Kidney epithelial cell (primary cell): ENCODE results near the gene OGDH. TPM values are rescaled to one million over a fixed set of nuclear protein-coding genes. Genes with fewer than 3 reads are reported as not detected.

Experiments used
- DNase-seq: peaks from one replicate; pipeline ENCODE4 v3.0.0-alpha.2; 2010; ENCODE audit warnings: low read depth
- H3K27me3 ChIP-seq: 2 replicates; pipeline ENCODE4 v1.6.0; 2011; ENCODE audit warnings: low read length; ENCODE audit not compliant: control insufficient read depth, insufficient read depth
- H3K36me3 ChIP-seq: 2 replicates; pipeline ENCODE4 v1.5.1; 2011; ENCODE audit warnings: low read length; ENCODE audit not compliant: control insufficient read depth, insufficient read depth
- H3K4me3 ChIP-seq: 2 replicates; pipeline ENCODE4 v1.5.1; 2011; ENCODE audit warnings: low read depth, mild to moderate bottlenecking, control low read depth, low read length
- CTCF ChIP-seq: IDR thresholded peaks from 2 replicates; pipeline ENCODE4 v1.5.1; 2011; ENCODE audit warnings: mild to moderate bottlenecking, moderate library complexity, low read length, control low read depth, inconsistent platforms; ENCODE audit not compliant: insufficient read depth, poor library complexity, severe bottlenecking
- total RNA-seq: library from RNA; depleted of rRNA; stranded (reverse); fragments of >200 nt; gene quantifications from 2 replicates; pipeline ENCODE4 v1.2.3, GENCODE V29; 2015

OGDH gene
- total RNA-seq, 1 donor from 2014 or later, result 65.2 TPM

DNA sequence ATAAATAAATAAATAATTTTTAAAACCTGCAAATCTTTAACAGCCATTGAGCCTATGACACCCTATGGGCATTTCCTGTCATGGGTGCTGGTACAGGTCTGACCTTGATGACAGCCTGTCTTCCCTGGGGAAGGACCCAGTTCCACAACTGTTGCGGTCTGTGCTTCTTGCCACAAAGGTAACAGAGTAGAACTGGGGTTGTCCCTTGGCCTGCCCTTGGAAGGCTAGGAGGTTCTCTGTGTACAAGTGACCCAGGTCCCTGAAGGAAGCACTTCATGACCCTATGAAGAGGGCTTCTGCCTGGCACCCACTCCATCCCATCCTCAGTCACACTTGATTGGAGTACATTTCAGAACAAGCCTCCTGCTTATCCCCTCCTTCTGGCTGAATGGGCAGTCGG is 66.9 kb downstream of the OGDH start:
- no peaks in the 10 kb centered on the region for H3K27me3 ChIP-seq
- TF ChIP-seq CTCF, result no peak
- no peak for DNase-seq
- peaks cover 1% of the 10 kb centered on the region for H3K36me3 ChIP-seq
- no peak overlapping the region for H3K4me3 ChIP-seq

DNA sequence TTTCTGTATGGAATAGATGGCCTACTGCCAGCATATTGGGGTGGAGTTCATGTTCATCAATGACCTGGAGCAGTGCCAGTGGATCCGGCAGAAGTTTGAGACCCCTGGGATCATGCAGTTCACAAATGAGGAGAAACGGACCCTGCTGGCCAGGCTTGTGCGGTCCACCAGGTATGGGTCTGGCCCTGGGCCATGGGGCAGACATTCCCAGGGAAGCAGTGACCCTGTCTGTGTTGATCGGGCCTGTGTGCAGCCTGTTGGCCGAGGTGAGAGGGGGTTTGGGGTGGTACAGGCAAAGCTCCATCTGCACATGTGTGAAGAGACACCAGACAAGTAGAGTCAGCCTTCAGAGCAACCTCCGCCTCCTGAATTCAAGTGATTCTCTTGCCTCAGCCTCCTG is 67.3 kb downstream of the OGDH start:
- H3K36me3 ChIP-seq, result peaks cover 1% of the 10 kb centered on the region
- no peak for DNase-seq
- no peaks in the 10 kb centered on the region for H3K27me3 ChIP-seq
- no peak overlapping the region for H3K4me3 ChIP-seq
- TF ChIP-seq CTCF, result no peak

DNA sequence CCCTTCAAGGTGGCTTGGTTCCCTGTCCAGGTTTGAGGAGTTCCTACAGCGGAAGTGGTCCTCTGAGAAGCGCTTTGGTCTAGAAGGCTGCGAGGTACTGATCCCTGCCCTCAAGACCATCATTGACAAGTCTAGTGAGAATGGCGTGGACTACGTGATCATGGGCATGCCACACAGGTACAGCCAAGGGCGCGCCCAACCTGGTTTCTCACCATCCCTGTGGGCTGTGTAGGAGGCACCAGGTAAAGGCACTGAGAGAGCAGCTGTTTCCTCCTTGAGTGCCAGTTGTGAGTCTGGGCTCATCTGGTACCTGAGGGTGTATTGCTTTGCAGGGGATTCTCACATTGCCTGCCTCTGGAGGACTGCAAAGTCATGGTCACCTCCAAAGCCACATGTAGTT is 68.0 kb downstream of the OGDH start:
- Histone ChIP-seq H3K4me3 (no peak overlapping the region), H3K27me3 (no peaks in the 10 kb centered on the region), H3K36me3 (peaks cover 1% of the 10 kb centered on the region)
- TF ChIP-seq CTCF, result no peak
- no peak for DNase-seq

DNA sequence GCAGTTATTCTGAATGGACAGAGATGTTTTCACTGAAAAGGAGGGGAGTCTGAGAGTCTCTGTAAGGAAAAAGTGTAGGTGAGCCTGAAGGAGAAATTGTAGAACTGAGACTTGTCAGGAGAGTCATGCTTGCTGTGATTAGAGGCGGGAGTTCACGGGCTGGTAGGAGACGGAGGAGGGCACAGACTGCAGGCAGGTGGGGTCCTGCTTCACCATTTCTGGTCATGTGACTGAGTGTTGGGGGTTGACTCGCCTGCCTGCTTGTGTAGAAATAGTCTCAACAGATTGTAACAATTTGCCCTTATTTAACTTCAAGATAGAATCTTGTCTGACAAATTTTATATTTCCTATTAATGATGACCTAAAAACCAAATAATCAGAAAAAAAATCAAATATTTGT is 70.3 kb downstream of the OGDH start:
- H3K4me3 ChIP-seq, result no peak overlapping the region
- H3K36me3 ChIP-seq, result peaks cover 1% of the 10 kb centered on the region
- no peaks in the 10 kb centered on the region for H3K27me3 ChIP-seq
- DNase-seq, result no peak
- no peak for TF ChIP-seq CTCF

- DNase-seq, result no peak
- no peaks in the 10 kb centered on the region for H3K27me3 ChIP-seq
- peaks cover 1% of the 10 kb centered on the region for H3K36me3 ChIP-seq
- TF ChIP-seq CTCF, result no peak
- no peak overlapping the region for H3K4me3 ChIP-seq
These were observed 71.7 kb downstream of the OGDH start for GRCh38 chr7:44678101-44678470.

GRCh38 chr7:44678471-44679179 is 72.2 kb downstream of the OGDH start:
- Histone ChIP-seq H3K36me3 (peaks cover 1% of the 10 kb centered on the region), H3K27me3 (no peaks in the 10 kb centered on the region), H3K4me3 (no peak overlapping the region)
- no peak for DNase-seq
- no peak for TF ChIP-seq CTCF
